GM13977 (cell line): ENCODE data around the gene SLIT3.

Source experiments
- DNase-seq: peaks from one replicate; pipeline ENCODE4 v3.0.0; 2012; ENCODE audit warnings: low spot score
- CTCF ChIP-seq: IDR thresholded peaks from 2 replicates; pipeline ENCODE4 v1.5.1; 2012; ENCODE audit warnings: mild to moderate bottlenecking, control low read depth; ENCODE audit not compliant: insufficient read depth; ENCODE audit errors: extremely low read depth, missing control alignments
- in situ Hi-C: fragments of 300-500 bp; cut with MboI; formaldehyde crosslinking; loops from one replicate; pipeline ENCODE4 v1.12.0; 2022; ENCODE audit warnings: low sequenced_read_pairs, low pct_unique_long_range_greater_than_20kb, mixed read lengths, inconsistent platforms; ENCODE audit not compliant: unreplicated experiment

Gene SLIT3

DNA sequence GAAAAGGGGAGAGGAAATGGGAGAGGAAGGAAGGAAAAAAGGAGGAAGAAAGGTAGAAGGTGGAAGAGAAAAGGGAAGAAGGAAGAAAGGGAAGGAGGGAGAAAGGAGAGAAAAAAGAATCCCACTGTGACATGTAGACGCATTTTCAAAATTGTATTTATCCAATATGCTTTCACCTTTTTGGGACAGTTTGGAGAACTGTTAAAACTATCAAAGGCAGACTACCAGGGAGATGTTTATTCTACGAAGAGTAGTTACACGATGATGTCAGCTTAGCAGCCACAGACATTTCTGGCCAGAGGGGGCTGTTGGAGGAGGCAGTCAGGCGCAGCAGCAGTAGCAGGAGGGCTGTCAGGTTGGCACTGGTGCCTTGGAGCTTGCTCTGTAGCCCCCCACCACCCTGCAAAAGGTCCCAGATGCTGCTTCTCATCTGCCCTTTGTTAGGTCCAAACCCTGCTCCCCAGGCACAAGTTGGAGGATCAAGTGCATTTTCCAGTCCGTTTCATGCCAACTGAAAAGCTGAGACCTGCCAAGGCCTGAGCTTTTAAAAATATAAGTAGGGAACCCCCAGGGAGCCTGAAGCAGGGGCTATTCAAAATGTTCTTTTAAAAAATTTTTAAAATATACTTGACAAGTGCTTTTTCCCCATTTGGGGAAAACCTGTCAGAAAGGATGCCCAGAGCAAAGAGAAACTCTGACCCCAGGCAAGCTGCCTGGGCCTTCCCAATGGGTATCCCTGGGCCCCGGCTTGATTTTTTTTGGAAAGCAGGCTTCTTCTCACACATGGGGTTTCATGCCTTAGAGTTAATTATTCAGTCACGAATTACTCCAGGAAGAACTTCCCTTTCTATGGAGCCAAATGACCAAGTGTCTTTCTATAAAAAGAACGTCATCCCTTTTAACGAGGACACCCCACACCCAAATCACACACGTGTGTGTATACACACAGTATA lies 203.3 kb downstream of the SLIT3 start:
- DNase-seq: no peak
- no peak for TF ChIP-seq CTCF
- in situ Hi-C loops: no loop called here

GRCh38 chr5:169095976-169096375 lies 205.0 kb downstream of the SLIT3 start:
- no peak for TF ChIP-seq CTCF
- in situ Hi-C loops: no loop called here
- no peak for DNase-seq

DNA sequence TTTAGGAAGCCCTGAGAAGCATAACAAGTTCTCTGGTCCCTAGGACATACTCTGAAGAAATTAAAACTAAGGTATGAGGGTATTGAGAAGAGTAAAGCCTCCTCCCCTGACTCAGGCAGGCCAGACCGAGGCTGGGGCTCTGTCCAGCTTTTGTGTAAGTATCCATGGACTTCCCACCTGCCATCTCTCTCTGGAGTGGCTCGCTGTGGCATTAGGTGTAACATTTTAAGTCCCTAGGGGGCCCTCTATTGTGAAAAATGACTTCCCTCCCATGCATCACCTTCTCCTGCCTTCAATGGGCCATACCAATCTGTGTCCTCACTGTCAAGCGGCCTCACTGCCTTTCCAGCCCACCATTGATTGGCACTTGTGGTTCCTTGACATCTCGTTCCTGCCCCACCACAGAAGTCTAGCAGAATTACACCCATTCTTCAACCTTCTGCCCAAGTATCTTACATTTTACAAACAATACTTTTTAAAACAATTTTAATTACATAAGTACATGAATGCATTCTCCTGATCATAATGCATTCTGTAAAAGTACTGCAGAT lies 205.5 kb downstream of the SLIT3 start:
- TF ChIP-seq CTCF: no peak
- DNase-seq: no peak
- in situ Hi-C loops: no loop called here

GRCh38 chr5:169094586-169095409 lies 206.1 kb downstream of the SLIT3 start:
- in situ Hi-C loops: no loop called here
- no peak for DNase-seq
- no peak for TF ChIP-seq CTCF

DNA sequence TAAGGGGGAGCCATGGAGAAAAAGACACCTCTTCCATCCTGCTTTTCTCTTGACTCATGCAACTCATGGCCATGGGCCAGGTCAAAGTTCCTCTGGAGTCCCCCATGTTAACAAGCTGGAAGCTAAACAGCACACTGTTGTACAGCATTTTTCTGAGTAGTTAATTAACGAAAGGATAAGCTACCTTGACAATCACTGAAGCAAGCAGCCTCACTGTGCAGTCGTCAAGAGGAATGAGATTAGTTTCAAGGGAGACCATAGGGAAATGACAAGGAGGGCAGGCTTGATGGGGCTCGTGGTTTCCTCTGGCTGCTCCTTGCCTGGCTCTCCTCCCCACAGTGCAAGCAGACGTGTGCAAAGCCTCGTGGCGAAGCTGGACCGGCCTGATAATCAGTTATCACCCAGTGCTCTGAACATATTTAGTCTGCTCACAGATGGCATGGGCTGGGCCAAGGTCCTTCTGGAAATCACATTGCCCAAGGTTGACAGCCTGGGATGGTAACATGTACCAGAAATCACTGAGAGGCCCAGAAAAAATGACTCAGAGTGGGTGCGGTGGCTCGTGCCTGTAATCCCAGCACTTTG lies 209.5 kb downstream of the SLIT3 start:
- no peak for TF ChIP-seq CTCF
- in situ Hi-C loops: no loop called here
- DNase-seq: no peak

DNA sequence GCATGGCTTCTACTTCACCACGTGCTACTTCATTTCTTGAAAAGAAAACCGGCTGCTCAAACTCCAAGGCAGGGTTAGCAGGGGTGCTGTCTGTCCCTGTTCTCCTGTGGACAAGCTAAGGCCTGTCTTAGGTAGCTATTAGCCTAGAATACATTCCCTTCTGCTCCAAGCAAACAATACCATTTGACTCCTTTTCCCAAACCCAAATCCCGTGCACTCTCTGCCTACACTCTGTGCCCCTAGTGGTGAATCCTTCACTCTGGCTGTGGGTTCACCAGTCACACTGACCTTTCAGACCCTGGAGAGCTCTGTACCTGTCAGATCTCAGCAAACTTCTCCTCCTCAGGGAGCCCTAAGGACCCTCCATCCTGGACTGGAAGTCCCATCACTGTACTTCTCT lies 211.6 kb downstream of the SLIT3 start:
- in situ Hi-C loops: no loop called here
- no peak for DNase-seq
- no peak for TF ChIP-seq CTCF
